HepG2 (cell line): ENCODE measurements around the gene TEKTIP1. TPM values are rescaled to one million over a fixed set of nuclear protein-coding genes. Genes with fewer than 3 reads are reported as not detected.

ENCODE experiments used
- ATAC-seq: fragments of 200-7000 bp; cut with Tn5 transposase; 3 replicates; pipeline ENCODE4 v1.9.1; 2020; ENCODE audit warnings: mild to moderate bottlenecking, moderate library complexity
- BruUV-seq: library from RNA; stranded (reverse); fragments of 400-500 nt; replicated peaks from 2 replicates; lab custom pipeline; 2021; lab: Mats Ljungman, UMichigan
- CTCF ChIA-PET: fragments of 300-600 bp; formaldehyde crosslinking; extraction: SDS; loops from one replicate; lab custom pipeline; 2021; ENCODE audit warnings: low total read pairs, inconsistent platforms, low intra/inter-chr PET ratio; lab: Yijun Ruan, JAX
- POLR2A ChIA-PET: fragments of 350-600 bp; sonication (Branson Sonifier 250); formaldehyde crosslinking; loops from one replicate; lab custom pipeline; 2020; ENCODE audit warnings: antibody characterized with exemption, inconsistent platforms; lab: Yijun Ruan, JAX
- DNase-seq: peaks from one replicate; pipeline ENCODE4 v3.0.0-alpha.2; 2015; ENCODE audit warnings: low spot score
- FAIRE-seq: peaks from 3 replicates; lab custom pipeline; 2011; peaks lifted over from hg19 to GRCh38; lab: Jason Lieb, UNC
- H2AFZ ChIP-seq: one replicate; pipeline ENCODE4 v1.6.1; 2011; ENCODE audit warnings: low read length, inconsistent platforms
- H3K27ac ChIP-seq: fragments of 300-600 bp; 3 replicates; pipeline ENCODE4 v1.8.0; 2011; ENCODE audit warnings: mixed run types, mild to moderate bottlenecking, mixed read lengths, low read length, inconsistent platforms; ENCODE audit not compliant: insufficient read depth; ENCODE audit errors: extremely low read length
- H3K27me3 ChIP-seq, 2 experiments: fragments of 200-600 bp in 1 of 2; 2 replicates in 1 of 2; 3 replicates in 1 of 2; pipeline versions ENCODE4 v1.6.0 to v1.8.0; 2011; ENCODE audit warnings: low read length in 2 of 2, mild to moderate bottlenecking in 2 of 2, moderate library complexity in 2 of 2, inconsistent platforms in 1 of 2; ENCODE audit not compliant: insufficient read depth in 2 of 2, control insufficient read depth in 1 of 2
- H3K36me3 ChIP-seq, 2 experiments: fragments of 200-600 bp in 1 of 2; replicated peaks in 1 of 2; 2 replicates in 1 of 2; 3 replicates in 1 of 2; pipeline versions ENCODE4 v1.5.1 to v1.8.0; 2011; ENCODE audit warnings: low read length in 2 of 2, inconsistent platforms in 1 of 2; ENCODE audit not compliant: insufficient read depth in 2 of 2, control insufficient read depth in 1 of 2
- H3K4me1 ChIP-seq: 2 replicates; pipeline ENCODE4 v1.5.1; 2012; ENCODE audit warnings: low read length, inconsistent platforms; ENCODE audit not compliant: insufficient read depth
- H3K4me2 ChIP-seq: 2 replicates; pipeline ENCODE4 v1.6.0; 2011; ENCODE audit warnings: low read depth, low read length, inconsistent platforms
- H3K4me3 ChIP-seq, 3 experiments: fragments of 200-600 bp in 1 of 3; sonication (generic), shearing (Covaris generic) in 1 of 3; replicated peaks in 1 of 3; 2 replicates each; pipeline ENCODE4 v1.5.1; 2011 to 2016; ENCODE audit warnings: low read length in 3 of 3, inconsistent platforms in 2 of 3, low read depth in 2 of 3, mild to moderate bottlenecking in 2 of 3, control low read depth in 1 of 3, mixed read lengths in 1 of 3; ENCODE audit not compliant: insufficient read depth in 1 of 3
- H3K79me2 ChIP-seq: one replicate; pipeline ENCODE4 v1.6.1; 2011; ENCODE audit warnings: low read length, inconsistent platforms; ENCODE audit not compliant: insufficient read depth
- H3K9ac ChIP-seq: 2 replicates; pipeline ENCODE4 v1.6.0; 2011; ENCODE audit warnings: mild to moderate bottlenecking, low read depth, low read length, inconsistent platforms; ENCODE audit not compliant: insufficient read depth
- H3K9me3 ChIP-seq: 2 replicates; pipeline ENCODE4 v1.5.1; 2012; ENCODE audit warnings: mild to moderate bottlenecking, low read length
- H4K20me1 ChIP-seq: 2 replicates; pipeline ENCODE4 v1.6.0; 2011; ENCODE audit warnings: inconsistent platforms, mild to moderate bottlenecking, low read length, moderate library complexity; ENCODE audit not compliant: insufficient read depth
- E2F2 ChIP-seq: sonication (generic); formaldehyde crosslinking; IDR thresholded peaks from 2 replicates; pipeline ENCODE4 v1.4.0; 2020; ENCODE audit warnings: missing genetic modification reagents, borderline replicate concordance
- GABPB1 ChIP-seq: IDR thresholded peaks from 2 replicates; pipeline ENCODE4 v1.6.1; 2016; ENCODE audit warnings: mild to moderate bottlenecking, missing genetic modification reagents, moderate library complexity, missing compliant biosample characterization
- GATAD1 ChIP-seq: IDR thresholded peaks from 2 replicates; pipeline ENCODE4 v1.6.1; 2016; ENCODE audit warnings: missing genetic modification reagents, missing compliant biosample characterization
- MATR3 ChIP-seq: sonication (generic); formaldehyde crosslinking; IDR thresholded peaks from 2 replicates; pipeline ENCODE4 v1.4.0; 2020; ENCODE audit warnings: missing genetic modification reagents
- NFE2L1 ChIP-seq: sonication (generic); formaldehyde crosslinking; IDR thresholded peaks from 2 replicates; pipeline ENCODE4 v1.4.0; 2020; ENCODE audit warnings: missing genetic modification reagents, mild to moderate bottlenecking, borderline replicate concordance
- SOX6 ChIP-seq, 2 experiments: fragments of 450-650 bp in 1 of 2; sonication (generic) in 1 of 2; formaldehyde crosslinking in 1 of 2; IDR thresholded peaks; 2 replicates each; pipeline versions ENCODE4 v1.4.0 to v1.6.1; 2017 to 2020; ENCODE audit warnings: antibody characterized with exemption in 1 of 2, mild to moderate bottlenecking in 1 of 2, missing genetic modification reagents in 1 of 2
- SRSF1 ChIP-seq: fragments of 200-400 bp; formaldehyde crosslinking; optimal IDR thresholded peaks from 2 replicates; pipeline ENCODE3; 2017; ENCODE audit warnings: mild to moderate bottlenecking, low read depth, low read length, moderate library complexity
- SUZ12 ChIP-seq: fragments of 150-350 bp; IDR thresholded peaks from 2 replicates; pipeline ENCODE4 v1.6.1; 2014; ENCODE audit warnings: low read depth, low read length
- THAP8 ChIP-seq: sonication (generic); formaldehyde crosslinking; IDR thresholded peaks from 2 replicates; pipeline ENCODE4 v1.5.1; 2020; ENCODE audit warnings: missing genetic modification reagents, mild to moderate bottlenecking, borderline replicate concordance
- ZBTB1 ChIP-seq: sonication (generic); formaldehyde crosslinking; IDR thresholded peaks from 2 replicates; pipeline ENCODE4 v1.4.0; 2020; ENCODE audit warnings: missing genetic modification reagents, borderline replicate concordance
- ZFP1 ChIP-seq: IDR thresholded peaks from 2 replicates; pipeline ENCODE4 v1.6.1; 2016
- WGBS: methylation state at CpG from one replicate; pipeline ENCODE4 v1.1.6; 2017; ENCODE audit warnings: low lambda C conversion rate; 5-methylcytosine and 5-hydroxymethylcytosine counted together
- in situ Hi-C: cut with HindIII; loops from 2 replicates; pipeline ENCODE4 v1.10.0; 2017; ENCODE audit warnings: low pct_unique_long_range_greater_than_20kb; ENCODE audit not compliant: extremely low pct_ligation_motif_present
- intact Hi-C: fragments of 100-400 bp; cut with micrococcal nuclease; formaldehyde crosslinking; loops from one replicate; pipeline ENCODE4 v1.10.0; 2022; ENCODE audit not compliant: unreplicated experiment
- polyA plus RNA-seq, 8 experiments: library from polyadenylated mRNA; depleted of rRNA in 3 of 8; stranded (reverse) in 7 of 8; unstranded in 1 of 8; fragments of >200 nt; fragmentation: Illumina TruSeq in 4 of 8; extraction: Trizol in 4 of 8; gene quantifications; 2 replicates each; pipeline versions ENCODE4 v1.2.1 to v1.2.3, GENCODE V29; 2011 to 2016; ENCODE audit warnings: low read depth in 4 of 8, missing spikeins in 1 of 8, mixed read lengths in 1 of 8; ENCODE audit not compliant: insufficient read depth in 1 of 8
- total RNA-seq, 5 experiments: library from RNA; depleted of rRNA; stranded (reverse); fragments of >200 nt; fragmentation: Illumina TruSeq; extraction: Trizol; gene quantifications; 2 replicates each; pipeline ENCODE4 v1.2.3, GENCODE V29; 2016; ENCODE audit warnings: low read depth in 1 of 5
- TF ChIP-seq, protein P1 (sequence below): sonication (generic); formaldehyde crosslinking; IDR thresholded peaks from 2 replicates; pipeline ENCODE4 v1.8.1; 2023; ENCODE audit warnings: mild to moderate bottlenecking, moderate library complexity, missing genetic modification reagents
- TF ChIP-seq, protein P2 (sequence below): sonication (generic); formaldehyde crosslinking; IDR thresholded peaks from 2 replicates; pipeline ENCODE4 v1.4.0; 2020; ENCODE audit warnings: low read depth, mild to moderate bottlenecking, missing genetic modification reagents
- TF ChIP-seq, protein P3 (sequence below): sonication (generic); formaldehyde crosslinking; IDR thresholded peaks from 2 replicates; pipeline ENCODE4 v1.8.0; 2022; ENCODE audit warnings: missing genetic modification reagents, mild to moderate bottlenecking, inconsistent platforms, borderline replicate concordance
- TF ChIP-seq, protein P4 (sequence below): sonication (generic); formaldehyde crosslinking; IDR thresholded peaks from 2 replicates; pipeline ENCODE4 v1.4.0; 2020; ENCODE audit warnings: mild to moderate bottlenecking, missing genetic modification reagents

Gene TEKTIP1
- total and polyA plus RNA-seq, 2 of the 13 experiments (the other 11 are each of a cell fraction or from before 2014, with no cell fraction given), result not detected

DNA sequence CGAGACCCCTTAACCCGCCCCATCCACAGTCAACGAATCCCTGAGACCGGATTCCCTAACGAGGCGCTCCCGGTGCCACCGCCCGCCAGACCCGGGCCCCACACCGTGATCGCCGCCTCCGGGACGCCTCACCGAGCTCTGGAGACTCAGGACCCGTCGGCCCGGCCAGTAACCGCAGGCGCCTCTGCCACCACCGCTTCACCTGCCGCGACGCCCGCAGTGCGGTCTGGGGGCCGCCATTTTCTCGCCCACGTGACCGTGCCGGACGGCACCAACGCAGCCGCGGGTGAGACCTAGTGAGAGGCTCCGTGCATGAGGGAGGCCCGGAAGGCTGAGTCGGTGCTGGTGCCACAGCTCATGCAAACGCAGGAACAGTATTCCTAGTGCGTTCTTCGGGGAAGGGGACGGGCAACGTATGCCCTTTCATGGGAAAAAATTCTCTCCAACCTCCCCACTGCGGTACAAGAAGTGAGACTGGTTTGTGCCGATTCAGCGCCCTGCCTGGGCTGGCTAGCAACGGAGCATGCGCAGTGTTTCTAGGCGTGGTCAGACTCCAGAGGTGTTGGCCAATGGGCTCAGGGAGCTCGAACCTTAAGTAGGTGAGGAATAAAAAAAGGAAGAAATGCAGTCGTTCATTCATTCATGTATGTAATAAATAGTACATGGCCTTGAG is 38.4 kb upstream of the TEKTIP1 start, which contains the start of gene DOHH:
DOHH (minus strand) TSS at position 246 of the 673 bp plus-strand sequence. CDS start 3,860 bp downstream, outside the sequence.
- peaks cover 5 to 19% of the 10 kb centered on the region in 2 experiments; a peak in 3 of 5 replicates for H3K36me3 ChIP-seq
- H3K9ac ChIP-seq, result peak within 1 kb of the TSS; percentile 98
- H3K4me1 ChIP-seq, result peaks cover 69% of the 10 kb centered on the region
- H3K27me3 ChIP-seq, result no peaks in the 10 kb centered on the region; a peak in 2 of 5 replicates
- DNase-seq (peak; percentile 94), FAIRE-seq (peak; percentile 99), ATAC-seq (peak; percentile 88)
- peak within 1 kb of the TSS; percentile 91 for H3K4me2 ChIP-seq
- no peaks in the 10 kb centered on the region for H3K9me3 ChIP-seq
- POLR2A ChIA-PET, result interaction anchor here (0.6 to 2.2 kb wide), 7 partner anchors 16 to 465 kb away, joined by 3 to 24 read pairs (median 4); partner anchors contain the start of genes MFSD12 and SMIM24
- in situ Hi-C loops, result no loop called here
- H3K4me3 ChIP-seq, result peak within 1 kb of the TSS; percentile 82 to 97 (median 89)
- BruUV-seq, result TSS peak; percentile 41
- CTCF ChIA-PET, result no interaction called here
- peak within 1 kb of the TSS; percentile 97 for H3K27ac ChIP-seq
- peaks cover 27% of the 10 kb centered on the region for H3K79me2 ChIP-seq
- 0% methylated on average over 10 of the region's 52 CpGs for WGBS
- peak within 1 kb of the TSS; percentile 85 for H2AFZ ChIP-seq
- no peaks in the 10 kb centered on the region for H4K20me1 ChIP-seq
- intact Hi-C loops, result no loop called here
- 0 out of 2 replicates have a peak, but pooled peaks have one; percentile 25 for TF ChIP-seq E2F2 (CRISPR knock-in tag)
- peak; percentile 99 for TF ChIP-seq GATAD1 (CRISPR knock-in tag)
- TF ChIP-seq NFE2L1 (CRISPR knock-in tag), result 0 out of 2 replicates have a peak, but pooled peaks have one; percentile 27
- no peak for TF ChIP-seq MATR3 (CRISPR knock-in tag)
- TF ChIP-seq, protein P1, sequence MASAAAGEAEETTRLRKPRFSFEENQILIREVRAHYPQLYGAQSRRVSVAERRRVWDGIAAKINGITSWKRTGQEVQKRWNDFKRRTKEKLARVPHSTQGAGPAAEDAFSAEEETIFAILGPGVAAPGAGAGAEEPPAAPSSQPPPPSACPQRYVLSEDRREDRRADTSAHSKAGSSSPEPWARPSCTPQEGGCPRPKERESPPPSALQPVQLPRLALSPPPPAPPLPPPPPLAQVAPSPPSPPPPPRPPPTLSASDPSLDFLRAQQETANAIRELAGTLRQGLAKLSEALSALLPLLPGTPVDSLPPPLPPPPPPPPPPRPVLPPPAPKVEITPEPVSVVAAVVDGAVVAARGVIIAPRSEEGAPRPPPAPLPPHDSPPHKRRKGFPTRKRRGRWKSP (CRISPR knock-in tag), result peak; percentile 69; the same call in 1 of the 2 replicates
- peak; percentile 85 for TF ChIP-seq GABPB1
- no peak for TF ChIP-seq SRSF1
- no peak for TF ChIP-seq ZBTB1 (CRISPR knock-in tag)
- peak; percentile 51; the same call in 1 of the 2 replicates for TF ChIP-seq ZFP1 (CRISPR knock-in tag)
- no peak for TF ChIP-seq SUZ12
- TF ChIP-seq THAP8 (CRISPR knock-in tag), result no peak
- TF ChIP-seq, protein P2, sequence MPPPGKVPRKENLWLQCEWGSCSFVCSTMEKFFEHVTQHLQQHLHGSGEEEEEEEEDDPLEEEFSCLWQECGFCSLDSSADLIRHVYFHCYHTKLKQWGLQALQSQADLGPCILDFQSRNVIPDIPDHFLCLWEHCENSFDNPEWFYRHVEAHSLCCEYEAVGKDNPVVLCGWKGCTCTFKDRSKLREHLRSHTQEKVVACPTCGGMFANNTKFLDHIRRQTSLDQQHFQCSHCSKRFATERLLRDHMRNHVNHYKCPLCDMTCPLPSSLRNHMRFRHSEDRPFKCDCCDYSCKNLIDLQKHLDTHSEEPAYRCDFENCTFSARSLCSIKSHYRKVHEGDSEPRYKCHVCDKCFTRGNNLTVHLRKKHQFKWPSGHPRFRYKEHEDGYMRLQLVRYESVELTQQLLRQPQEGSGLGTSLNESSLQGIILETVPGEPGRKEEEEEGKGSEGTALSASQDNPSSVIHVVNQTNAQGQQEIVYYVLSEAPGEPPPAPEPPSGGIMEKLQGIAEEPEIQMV (CRISPR knock-in tag), result peak; percentile 66
- TF ChIP-seq SOX6 (IDR thresholded peaks at IDR 0.05), result no peak
- peak; percentile 62 for TF ChIP-seq SOX6 (CRISPR knock-in tag; IDR thresholded peaks at IDR 0.05)
- TF ChIP-seq, protein P3, sequence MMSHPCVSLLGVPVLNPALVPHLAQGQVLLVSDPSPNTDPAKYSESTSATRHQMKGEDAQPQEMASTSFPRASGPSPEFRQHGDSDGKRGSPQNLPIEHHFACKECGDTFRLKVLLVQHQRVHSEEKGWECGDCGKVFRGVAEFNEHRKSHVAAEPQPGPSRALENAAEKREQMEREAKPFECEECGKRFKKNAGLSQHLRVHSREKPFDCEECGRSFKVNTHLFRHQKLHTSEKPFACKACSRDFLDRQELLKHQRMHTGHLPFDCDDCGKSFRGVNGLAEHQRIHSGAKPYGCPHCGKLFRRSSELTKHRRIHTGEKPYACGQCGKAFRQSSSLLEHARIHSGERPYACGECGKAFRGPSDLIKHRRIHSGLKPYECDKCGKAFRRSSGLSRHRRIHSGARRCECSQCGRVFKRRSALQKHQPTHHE, result no peak
- TF ChIP-seq, protein P4, sequence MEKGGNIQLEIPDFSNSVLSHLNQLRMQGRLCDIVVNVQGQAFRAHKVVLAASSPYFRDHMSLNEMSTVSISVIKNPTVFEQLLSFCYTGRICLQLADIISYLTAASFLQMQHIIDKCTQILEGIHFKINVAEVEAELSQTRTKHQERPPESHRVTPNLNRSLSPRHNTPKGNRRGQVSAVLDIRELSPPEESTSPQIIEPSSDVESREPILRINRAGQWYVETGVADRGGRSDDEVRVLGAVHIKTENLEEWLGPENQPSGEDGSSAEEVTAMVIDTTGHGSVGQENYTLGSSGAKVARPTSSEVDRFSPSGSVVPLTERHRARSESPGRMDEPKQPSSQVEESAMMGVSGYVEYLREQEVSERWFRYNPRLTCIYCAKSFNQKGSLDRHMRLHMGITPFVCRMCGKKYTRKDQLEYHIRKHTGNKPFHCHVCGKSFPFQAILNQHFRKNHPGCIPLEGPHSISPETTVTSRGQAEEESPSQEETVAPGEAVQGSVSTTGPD (CRISPR knock-in tag), result no peak
